Psoas muscle (tissue), 8 donors: ENCODE measurements around the gene HSD3B7. TPM values are rescaled to one million over a fixed set of nuclear protein-coding genes. Genes with fewer than 3 reads are reported as not detected.

Source experiments
- ATAC-seq, 4 donors: fragments of 200-7000 bp; cut with Tn5 transposase; one replicate each; pipeline ENCODE4 v1.9.1; 2020; ENCODE audit warnings: moderate library complexity in 3 of 4, mild to moderate bottlenecking in 2 of 4
- DNase-seq, 2 donors: peaks; one replicate each; pipeline ENCODE4 v3.0.0-alpha.2; 2020
- H3K27ac ChIP-seq: fragments of 200-600 bp; one replicate; pipeline ENCODE4 v1.8.0; 2022
- H3K27me3 ChIP-seq, 3 donors: fragments of 200-600 bp in 1 of 3; one replicate each; pipeline versions ENCODE4 v1.6.1 to v1.8.0; 2013 to 2022; ENCODE audit warnings: low read length in 2 of 3, mild to moderate bottlenecking in 2 of 3, moderate library complexity in 1 of 3; ENCODE audit not compliant: insufficient read depth in 3 of 3
- H3K36me3 ChIP-seq, 2 donors: fragments of 200-600 bp in 1 of 2; one replicate each; pipeline versions ENCODE4 v1.6.1 to v1.8.0; 2013 to 2022; ENCODE audit warnings: low read depth in 1 of 2, mild to moderate bottlenecking in 1 of 2, moderate library complexity in 1 of 2; ENCODE audit not compliant: insufficient read depth in 1 of 2
- H3K4me1 ChIP-seq: fragments of 200-600 bp; one replicate; pipeline ENCODE4 v1.8.0; 2022
- H3K4me3 ChIP-seq: fragments of 200-600 bp; one replicate; pipeline ENCODE4 v1.8.0; 2022; ENCODE audit warnings: mild to moderate bottlenecking
- H3K9me3 ChIP-seq: fragments of 200-600 bp; one replicate; pipeline ENCODE4 v1.8.0; 2022
- WGBS, 3 donors: extraction: QIAGEN DNeasy Blood & Tissue Kit; methylation state at CpG; one replicate each; pipeline versions ENCODE4 v1.1.6 to v1.1.7; 2013; 5-methylcytosine and 5-hydroxymethylcytosine counted together
- intact Hi-C, 2 donors: fragments of 100-400 bp; cut with DNase I; formaldehyde crosslinking; loops; one replicate each; pipeline versions ENCODE4 v1.11.0 to v1.14.2; 2022
- polyA plus RNA-seq, 3 donors: library from polyadenylated mRNA; stranded (reverse); fragments of 200-250 nt; gene quantifications; one replicate each; pipeline ENCODE4 v1.2.3, GENCODE V29; 2013
- total RNA-seq, 4 donors: library from RNA; stranded (reverse); fragmentation: NEBNext Ultra II Directional in 2 of 4; extraction: Animal tissue kit (Norgen Biotek cat#: 25700) in 2 of 4; gene quantifications; one replicate each; pipeline versions ENCODE4 v1.2.1 to v1.2.4, GENCODE V29; 2021 to 2023
- TF ChIP-seq, protein P1 (sequence below): fragments of 200-600 bp; IDR thresholded peaks from one replicate; pipeline ENCODE4 v1.8.0; 2022; ENCODE audit warnings: antibody characterized with exemption
- donor health status: healthy with polysubstance abuse.
- donor health status: DM: no; HTN: no; CAD: no; lungs with moderate emphysema.
- donor health status: Bipolar disorder and iron deficiency.
- donor health status: healthy.
- donor health status: DM: yes; HTN: yes; CAD: no.
- donor health status: DM: no; HTN: no; CAD: no.
- donor health status: DM: no; HTN: no; CAD: no.
- donor health status: DM: yes; HTN: yes; CAD: no.

Gene HSD3B7
- total and polyA plus RNA-seq, 7 donors = 3.2 to 12.8 (median 4.9) TPM

DNA sequence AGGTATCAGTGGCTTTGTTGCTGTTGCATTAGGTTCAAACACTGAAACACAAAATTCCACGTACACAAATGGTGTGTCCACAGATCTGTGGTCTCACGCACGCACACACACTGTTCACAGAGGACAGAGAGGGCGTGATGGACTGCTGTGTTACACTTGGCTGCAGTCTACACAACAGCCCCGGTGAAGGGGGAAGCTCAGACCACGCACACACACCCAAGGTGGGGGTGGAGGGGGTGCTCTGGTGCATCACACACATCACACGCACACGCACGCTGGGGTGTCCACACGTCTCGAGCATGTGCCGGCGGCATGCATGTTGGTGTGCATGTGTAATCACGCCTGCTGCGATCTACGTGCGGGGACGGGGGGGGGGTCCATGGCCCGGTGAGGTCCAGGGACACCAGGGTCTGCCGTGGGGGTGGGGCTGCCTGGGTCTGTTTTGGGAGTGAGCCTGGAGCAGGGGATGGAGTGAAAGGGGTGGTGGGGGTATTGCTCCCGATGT lies 7.3 kb downstream of the HSD3B7 start:
- Histone ChIP-seq H3K27ac (no peak overlapping the region), H3K36me3 (no peaks in the 10 kb centered on the region), H3K27me3 (no peaks in the 10 kb centered on the region), H3K4me1 (no peaks in the 10 kb centered on the region), H3K4me3 (no peak overlapping the region), H3K9me3 (no peaks in the 10 kb centered on the region)
- TF ChIP-seq, protein P1, sequence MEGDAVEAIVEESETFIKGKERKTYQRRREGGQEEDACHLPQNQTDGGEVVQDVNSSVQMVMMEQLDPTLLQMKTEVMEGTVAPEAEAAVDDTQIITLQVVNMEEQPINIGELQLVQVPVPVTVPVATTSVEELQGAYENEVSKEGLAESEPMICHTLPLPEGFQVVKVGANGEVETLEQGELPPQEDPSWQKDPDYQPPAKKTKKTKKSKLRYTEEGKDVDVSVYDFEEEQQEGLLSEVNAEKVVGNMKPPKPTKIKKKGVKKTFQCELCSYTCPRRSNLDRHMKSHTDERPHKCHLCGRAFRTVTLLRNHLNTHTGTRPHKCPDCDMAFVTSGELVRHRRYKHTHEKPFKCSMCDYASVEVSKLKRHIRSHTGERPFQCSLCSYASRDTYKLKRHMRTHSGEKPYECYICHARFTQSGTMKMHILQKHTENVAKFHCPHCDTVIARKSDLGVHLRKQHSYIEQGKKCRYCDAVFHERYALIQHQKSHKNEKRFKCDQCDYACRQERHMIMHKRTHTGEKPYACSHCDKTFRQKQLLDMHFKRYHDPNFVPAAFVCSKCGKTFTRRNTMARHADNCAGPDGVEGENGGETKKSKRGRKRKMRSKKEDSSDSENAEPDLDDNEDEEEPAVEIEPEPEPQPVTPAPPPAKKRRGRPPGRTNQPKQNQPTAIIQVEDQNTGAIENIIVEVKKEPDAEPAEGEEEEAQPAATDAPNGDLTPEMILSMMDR = no peak
- ATAC-seq (no peak), DNase-seq (no peak)
- 84 to 91% (median 86%) methylated on average over 18 to 21 of the region's 21 CpGs for WGBS, 3 donors
- intact Hi-C loops = loop anchor here in 1 of 2 donors (10.0 kb wide), 1 partner anchor 62 kb away; no protein-coding TSS in a partner anchor

DNA sequence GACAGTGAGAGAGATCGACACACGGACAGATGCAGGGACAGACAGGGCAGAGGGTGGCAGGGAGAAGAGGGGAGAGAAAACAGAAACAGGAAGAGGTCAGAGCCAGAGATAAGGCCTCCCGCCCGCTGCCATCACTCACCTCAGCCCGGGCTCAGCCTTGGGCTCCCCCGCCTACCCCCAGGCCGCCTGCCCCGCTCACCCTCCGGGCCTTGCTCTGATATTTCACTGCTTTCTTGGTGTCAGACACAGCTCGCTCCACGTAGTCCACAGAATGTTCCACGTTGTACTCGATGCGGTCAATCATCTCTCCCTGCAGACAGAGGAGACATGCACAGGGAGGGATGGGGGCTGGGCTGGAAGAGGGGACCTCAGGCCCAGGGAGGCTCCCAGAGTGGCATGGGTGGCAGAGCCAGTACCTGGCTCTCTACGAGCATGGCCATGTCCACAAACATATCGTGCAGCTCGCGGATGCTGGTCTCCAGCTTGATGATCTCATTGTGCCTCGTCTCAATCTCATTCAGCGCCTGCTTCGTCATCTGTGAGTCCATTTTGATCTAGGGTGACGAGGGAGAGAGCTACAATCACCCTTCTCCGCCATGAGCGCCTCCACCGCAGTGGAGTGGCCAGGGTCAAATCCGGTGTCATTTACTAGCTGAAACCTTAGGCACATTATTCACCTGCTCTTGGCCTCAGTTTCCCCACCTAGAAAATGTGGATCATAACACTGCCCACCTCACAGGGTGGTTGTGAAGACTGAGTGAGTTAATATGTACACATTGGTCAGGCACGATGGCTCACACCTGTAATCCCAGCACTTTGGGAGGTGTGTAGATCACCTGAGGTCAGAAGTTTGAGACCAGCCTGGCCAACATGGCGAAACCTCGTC lies 8.2 kb downstream of the HSD3B7 start:
- intact Hi-C loops = loop anchor here in 1 of 2 donors (10.0 kb wide), 1 partner anchor 62 kb away; no protein-coding TSS in a partner anchor

DNA sequence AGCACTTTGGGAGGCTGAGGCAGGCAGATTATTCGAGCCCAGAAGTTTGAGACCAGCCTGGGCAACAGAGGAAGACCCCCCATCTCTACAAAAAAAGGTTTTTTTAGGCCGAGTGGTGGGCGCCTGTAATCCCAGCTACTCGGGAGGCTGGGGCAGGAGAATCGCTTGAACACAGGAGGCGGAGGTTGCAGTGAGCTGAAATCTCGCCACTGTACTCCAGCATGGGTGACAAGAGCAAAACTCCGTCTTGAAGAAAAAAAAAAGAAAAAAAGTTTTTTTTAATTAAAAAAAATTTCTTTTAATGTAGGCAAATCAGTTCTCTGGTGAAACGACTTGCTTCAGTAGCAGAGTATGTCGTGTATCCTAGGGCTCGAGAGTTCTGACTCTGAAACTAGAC lies 10.9 kb downstream of the HSD3B7 start:
- no peaks in the 10 kb centered on the region for H3K36me3 ChIP-seq
- peak overlapping the region; percentile 55 for H3K27ac ChIP-seq
- no peak for DNase-seq
- no peak overlapping the region for H3K4me3 ChIP-seq
- intact Hi-C loops = loop anchor here in 1 of 2 donors (5.0 to 10.0 kb wide), 2 partner anchors 36 to 59 kb away; partner anchors contain the start of gene STX4
- H3K9me3 ChIP-seq = no peaks in the 10 kb centered on the region
- peaks cover 6% of the 10 kb centered on the region for H3K4me1 ChIP-seq
- ATAC-seq = no peak
- no peaks in the 10 kb centered on the region for H3K27me3 ChIP-seq
- 77 to 83% (median 79%) methylated on average over 11 of the region's 11 CpGs for WGBS, 3 donors
- TF ChIP-seq, protein P1 = no peak

More for the DNA sequence above, 8.2 kb downstream of the HSD3B7 start:
- peaks cover 6% of the 10 kb centered on the region for H3K4me1 ChIP-seq
- no peak for ATAC-seq
- H3K27me3 ChIP-seq = no peaks in the 10 kb centered on the region
- no peaks in the 10 kb centered on the region for H3K36me3 ChIP-seq
- TF ChIP-seq, protein P1 = no peak
- no peak overlapping the region for H3K4me3 ChIP-seq
- 82 to 89% (median 86%) methylated on average over 27 to 29 of the region's 29 CpGs for WGBS, 3 donors
- DNase-seq = no peak
- no peaks in the 10 kb centered on the region for H3K9me3 ChIP-seq
- no peak overlapping the region for H3K27ac ChIP-seq

DNA sequence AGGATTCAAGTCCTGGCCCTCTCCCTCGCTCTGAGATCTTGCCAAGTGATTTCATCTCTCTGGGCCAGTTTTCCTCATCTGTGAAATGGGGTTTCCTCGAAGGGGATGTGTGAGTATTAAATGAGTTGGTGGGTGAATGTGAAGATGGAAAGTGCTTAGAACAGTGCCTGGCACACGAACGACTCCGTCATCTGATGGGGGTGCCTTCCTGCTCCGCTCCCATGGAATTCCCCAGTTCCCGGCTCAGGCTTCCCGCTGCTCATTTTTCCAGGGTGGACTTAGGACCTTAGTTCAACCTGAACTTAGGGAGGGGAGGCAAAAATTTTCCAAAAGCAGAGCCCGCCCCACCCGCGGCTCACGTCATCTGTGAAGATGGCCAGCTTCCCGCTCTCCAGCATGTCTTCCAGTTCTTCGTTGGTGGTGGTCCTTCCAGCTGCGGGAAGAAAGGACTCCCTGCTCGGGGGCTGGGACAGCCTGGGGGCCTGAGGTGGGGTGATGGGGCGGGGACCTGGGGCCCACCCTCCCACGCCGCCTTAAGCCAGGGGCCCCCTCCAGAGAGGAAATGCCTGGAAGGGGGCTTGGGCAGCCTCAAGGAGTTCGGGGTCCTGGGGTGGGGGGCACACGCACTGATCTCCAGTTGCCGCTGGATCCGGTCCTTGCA lies 11.4 kb downstream of the HSD3B7 start:
- Histone ChIP-seq H3K36me3 (no peaks in the 10 kb centered on the region), H3K4me1 (peaks cover 6% of the 10 kb centered on the region), H3K9me3 (no peaks in the 10 kb centered on the region), H3K27ac (peak overlapping the region; percentile 55), H3K4me3 (peak overlapping the region; percentile 73), H3K27me3 (no peaks in the 10 kb centered on the region)
- 13 to 21% (median 18%) methylated on average over 23 of the region's 23 CpGs for WGBS, 3 donors
- ATAC-seq = peak; percentile 2 to 27 (median 6)
- intact Hi-C loops = loop anchor here in 1 of 2 donors (5.0 to 10.0 kb wide), 2 partner anchors 36 to 58 kb away; partner anchors contain the start of gene STX4
- TF ChIP-seq, protein P1 = no peak
- no peak for DNase-seq
